Liver (tissue), 9 donors: ENCODE measurements around the gene RBM10. TPM values are rescaled to one million over a fixed set of nuclear protein-coding genes. Genes with fewer than 3 reads are reported as not detected.
A peak's percentile ranks its signal among the peaks of the same experiment; 100 is the strongest.

Experiments
- DNase-seq: peaks from one replicate; pipeline ENCODE4 v3.0.0-alpha.2; 2017; ENCODE audit warnings: low spot score
- H3K27ac ChIP-seq, 2 donors: one replicate each; pipeline ENCODE4 v1.7.0; 2013; ENCODE audit warnings: inconsistent platforms in 2 of 2, low read length in 2 of 2, control low read depth in 1 of 2, low read depth in 1 of 2, mild to moderate bottlenecking in 1 of 2
- H3K27me3 ChIP-seq, 4 donors: one replicate each; pipeline versions ENCODE4 v1.6.1 to v1.7.0; 2013; ENCODE audit warnings: low read length in 3 of 4, inconsistent platforms in 1 of 4, mild to moderate bottlenecking in 1 of 4, moderate library complexity in 1 of 4; ENCODE audit not compliant: control insufficient read depth in 4 of 4, insufficient read depth in 4 of 4
- H3K36me3 ChIP-seq, 4 donors: one replicate each; pipeline versions ENCODE4 v1.6.1 to v1.7.0; 2013; ENCODE audit warnings: low read length in 3 of 4, mild to moderate bottlenecking in 3 of 4, low read depth in 1 of 4, moderate library complexity in 1 of 4; ENCODE audit not compliant: control insufficient read depth in 4 of 4, insufficient read depth in 3 of 4
- H3K4me1 ChIP-seq, 4 donors: one replicate each; pipeline versions ENCODE4 v1.6.1 to v1.7.0; 2013; ENCODE audit warnings: low read length in 3 of 4, mild to moderate bottlenecking in 3 of 4, moderate library complexity in 1 of 4; ENCODE audit not compliant: control insufficient read depth in 4 of 4, insufficient read depth in 4 of 4
- H3K4me3 ChIP-seq, 3 donors: one replicate each; pipeline versions ENCODE4 v1.6.1 to v1.7.0; 2013; ENCODE audit warnings: low read length in 3 of 3, control low read depth in 1 of 3, low read depth in 1 of 3, mild to moderate bottlenecking in 1 of 3
- H3K9ac ChIP-seq, 2 donors: one replicate each; pipeline ENCODE4 v1.7.0; 2013; ENCODE audit warnings: low read length in 2 of 2, mild to moderate bottlenecking in 2 of 2, moderate library complexity in 2 of 2, control low read depth in 1 of 2, low read depth in 1 of 2
- H3K9me3 ChIP-seq, 4 donors: one replicate each; pipeline versions ENCODE4 v1.6.1 to v1.7.0; 2013; ENCODE audit warnings: low read length in 3 of 4; ENCODE audit not compliant: control insufficient read depth in 4 of 4
- ATF3 ChIP-seq: IDR thresholded peaks from 2 replicates; pipeline ENCODE4 v1.6.1; 2016; ENCODE audit warnings: antibody characterized with exemption
- CTCF ChIP-seq: fragments of 150-350 bp; IDR thresholded peaks from 2 replicates; pipeline ENCODE4 v1.5.1; 2017; ENCODE audit warnings: improper control_type of control experiment, low read depth, low read length; ENCODE audit not compliant: missing input control
- EGR1 ChIP-seq, 2 donors: IDR thresholded peaks; 2 replicates each; pipeline ENCODE4 v1.6.1; 2016 to 2018; ENCODE audit warnings: antibody characterized with exemption in 2 of 2, low read depth in 2 of 2
- FOXA2 ChIP-seq: IDR thresholded peaks from 2 replicates; pipeline ENCODE4 v1.6.1; 2016; ENCODE audit warnings: antibody characterized with exemption
- GABPA ChIP-seq, 2 donors: IDR thresholded peaks in 1 of 2; conservative IDR thresholded peaks in 1 of 2; 2 replicates each; pipeline ENCODE4 v1.6.1; 2016; ENCODE audit warnings: antibody characterized with exemption in 2 of 2, mild to moderate bottlenecking in 1 of 2, moderate library complexity in 1 of 2
- HNF4A ChIP-seq, 2 donors: conservative IDR thresholded peaks; 2 replicates each; pipeline ENCODE4 v1.6.1; 2016; ENCODE audit warnings: antibody characterized with exemption in 2 of 2, mild to moderate bottlenecking in 2 of 2
- HNF4G ChIP-seq: IDR thresholded peaks from 2 replicates; pipeline ENCODE4 v1.6.1; 2016; ENCODE audit warnings: antibody characterized with exemption
- JUND ChIP-seq, 2 donors: IDR thresholded peaks; 2 replicates each; pipeline ENCODE4 v1.6.1; 2016; ENCODE audit warnings: antibody characterized with exemption in 2 of 2
- MAX ChIP-seq: IDR thresholded peaks from 2 replicates; pipeline ENCODE4 v1.6.1; 2016; ENCODE audit warnings: antibody characterized with exemption
- RAD21 ChIP-seq, 2 donors: IDR thresholded peaks; 2 replicates each; pipeline ENCODE4 v1.6.1; 2016; ENCODE audit warnings: antibody characterized with exemption in 2 of 2, mild to moderate bottlenecking in 2 of 2
- REST ChIP-seq: IDR thresholded peaks from 2 replicates; pipeline ENCODE4 v1.6.1; 2016; ENCODE audit warnings: antibody characterized with exemption, mild to moderate bottlenecking
- RXRA ChIP-seq, 2 donors: IDR thresholded peaks; 2 replicates each; pipeline ENCODE4 v1.6.1; 2017 to 2018; ENCODE audit warnings: antibody characterized with exemption in 2 of 2, mild to moderate bottlenecking in 1 of 2
- TAF1 ChIP-seq: conservative IDR thresholded peaks from 2 replicates; pipeline ENCODE4 v1.6.1; 2016; ENCODE audit warnings: antibody characterized with exemption, mild to moderate bottlenecking
- YY1 ChIP-seq: IDR thresholded peaks from 2 replicates; pipeline ENCODE4 v1.6.1; 2016; ENCODE audit warnings: antibody characterized with exemption, mild to moderate bottlenecking
- ZBTB33 ChIP-seq: IDR thresholded peaks from 2 replicates; pipeline ENCODE4 v1.6.1; 2016; ENCODE audit warnings: antibody characterized with exemption
- WGBS: extraction: QIAGEN DNeasy Blood & Tissue Kit; methylation state at CpG from one replicate; pipeline ENCODE4 v1.1.7; 2013; 5-methylcytosine and 5-hydroxymethylcytosine counted together
- polyA plus RNA-seq, 2 donors: library from polyadenylated mRNA; stranded (reverse) in 1 of 2; unstranded in 1 of 2; fragments of 200-250 nt in 1 of 2; fragments of >200 nt in 1 of 2; fragmentation: Nextera tagmentation in 1 of 2; extraction: Ambion mirVana in 1 of 2; gene quantifications; one replicate each; pipeline versions ENCODE4 v1.2.1 to v1.2.3, GENCODE V29; 2013 to 2015
- total RNA-seq, 2 donors: library from RNA; depleted of rRNA; stranded (reverse); fragments of >200 nt; gene quantifications; one replicate each; pipeline ENCODE4 v1.2.3, GENCODE V29; 2014
- donor health status: healthy.
- donor health status: healthy.
- donor health status: healthy.
- donor health status: healthy.
- donor health status: healthy.

The RBM10 gene
- total and polyA plus RNA-seq, 4 donors = 8.2 to 26.6 (median 17.5) TPM

- TF ChIP-seq FOXA2 (no peak), MAX (no peak), RAD21 (IDR thresholded peaks at IDR 0.05) (no peak), REST (no peak), ATF3 (no peak), TAF1 (no peak), HNF4A (conservative IDR thresholded peaks at IDR 0.05) (no peak), RXRA (IDR thresholded peaks at IDR 0.05) (no peak), YY1 (no peak), HNF4G (no peak)
- peaks cover 0 to 9% (median 1%) of the 10 kb centered on the region in 4 donors for H3K36me3 ChIP-seq
- peaks cover 0 to 4% (median 0%) of the 10 kb centered on the region in 4 donors for H3K27me3 ChIP-seq
- H3K27ac ChIP-seq = no peak overlapping the region
- H3K4me1 ChIP-seq = peaks cover 3 to 36% (median 27%) of the 10 kb centered on the region in 4 donors
- H3K9me3 ChIP-seq = no peaks in the 10 kb centered on the region
- peak; percentile 35 for DNase-seq
- peak overlapping the region; percentile 3 to 51 (median 49) for H3K4me3 ChIP-seq
- peak overlapping the region; percentile 5 to 48 for H3K9ac ChIP-seq
- 16% methylated on average over 26 of the region's 26 CpGs for WGBS
These were observed 46.3 kb downstream of the RBM10 start for GRCh38 chrX:47191331-47191730.

GRCh38 chrX:47191806-47192401 lies 46.9 kb downstream of the RBM10 start:
- peaks cover 0 to 4% (median 0%) of the 10 kb centered on the region in 4 donors for H3K27me3 ChIP-seq
- H3K27ac ChIP-seq = no peak overlapping the region
- peaks cover 0 to 3% (median 1%) of the 10 kb centered on the region in 4 donors for H3K36me3 ChIP-seq
- no peak for DNase-seq
- H3K9me3 ChIP-seq = no peaks in the 10 kb centered on the region
- no peak for TF ChIP-seq ATF3
- TF ChIP-seq FOXA2 = no peak
- no peak for TF ChIP-seq MAX
- no peak for TF ChIP-seq RXRA (IDR thresholded peaks at IDR 0.05)
- no peak for TF ChIP-seq HNF4A (conservative IDR thresholded peaks at IDR 0.05)
- TF ChIP-seq TAF1 = no peak
- TF ChIP-seq RAD21 (IDR thresholded peaks at IDR 0.05) = no peak
- TF ChIP-seq CTCF = no peak
- TF ChIP-seq EGR1 (IDR thresholded peaks at IDR 0.05; ENCODE audit: low read depth in 2 of 2) = no peak
- TF ChIP-seq REST = no peak
- TF ChIP-seq HNF4G = no peak
- TF ChIP-seq GABPA (IDR thresholded peaks at IDR 0.05 in 1 of 2, conservative IDR thresholded peaks at IDR 0.05 in 1 of 2) = no peak
- no peak for TF ChIP-seq JUND (IDR thresholded peaks at IDR 0.05)
- no peak for TF ChIP-seq ZBTB33
- no peak for TF ChIP-seq YY1
- no peak overlapping the region for H3K4me3 ChIP-seq
- H3K9ac ChIP-seq = no peak overlapping the region
- WGBS = 68% methylated on average over 16 of the region's 16 CpGs
- H3K4me1 ChIP-seq = peaks cover 6 to 41% (median 31%) of the 10 kb centered on the region in 4 donors
